NCI-H146 treated with DMSO at 0.1 percent for 48 hours (cell line): ENCODE measurements around the gene ZMYND10.
"Not testable (repeated sequence)": the region's sequence is repeated elsewhere in the genome, so short reads cannot be mapped to it uniquely, and the experiment has no call there.

ENCODE experiments used
- DNase-seq: peaks from one replicate; lab custom pipeline; 2025; ENCODE audit not compliant: unreplicated experiment; lab: John Stamatoyannopoulos, UW

Gene ZMYND10

DNA sequence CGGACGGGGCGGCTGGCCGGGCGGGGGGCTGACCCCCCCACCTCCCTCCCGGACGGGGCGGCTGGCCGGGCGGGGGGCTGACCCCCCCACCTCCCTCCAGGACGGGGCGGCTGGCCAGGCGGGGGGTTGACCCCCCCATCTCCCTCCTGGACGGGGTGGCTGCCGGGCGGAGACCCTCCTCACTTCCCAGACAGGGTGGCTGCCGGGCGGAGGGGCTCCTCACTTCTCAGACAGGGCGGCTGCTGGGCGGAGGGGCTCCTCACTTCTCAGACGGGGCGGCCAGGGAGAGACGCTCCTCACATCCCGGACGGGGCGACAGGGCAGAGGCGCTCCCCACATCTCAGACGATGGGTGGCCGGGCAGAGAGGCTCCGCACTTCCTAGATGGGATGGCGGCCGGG lies 33.5 kb downstream of the ZMYND10 start:
- DNase-seq = not testable (repeated sequence)

DNA sequence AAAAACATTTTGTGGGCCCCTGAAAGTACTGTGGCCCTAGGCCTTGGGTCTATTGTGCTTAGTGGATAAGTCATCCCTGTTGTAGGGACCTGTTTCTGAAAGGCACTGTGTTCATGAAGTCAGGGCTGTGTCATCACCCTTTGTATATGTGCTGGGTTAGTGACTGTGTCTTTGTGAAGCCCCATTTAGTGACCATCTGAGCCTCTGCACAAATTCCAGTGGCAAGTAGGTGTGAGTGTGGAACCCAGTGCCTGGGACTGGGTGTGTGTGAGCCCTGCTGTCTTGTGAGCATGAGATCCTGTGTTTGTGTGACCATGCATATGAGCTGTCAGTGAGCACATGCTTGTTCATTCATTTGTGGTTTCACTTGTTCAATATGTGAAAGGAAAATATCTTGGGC lies 40.9 kb downstream of the ZMYND10 start:
- DNase-seq = no peak

DNA sequence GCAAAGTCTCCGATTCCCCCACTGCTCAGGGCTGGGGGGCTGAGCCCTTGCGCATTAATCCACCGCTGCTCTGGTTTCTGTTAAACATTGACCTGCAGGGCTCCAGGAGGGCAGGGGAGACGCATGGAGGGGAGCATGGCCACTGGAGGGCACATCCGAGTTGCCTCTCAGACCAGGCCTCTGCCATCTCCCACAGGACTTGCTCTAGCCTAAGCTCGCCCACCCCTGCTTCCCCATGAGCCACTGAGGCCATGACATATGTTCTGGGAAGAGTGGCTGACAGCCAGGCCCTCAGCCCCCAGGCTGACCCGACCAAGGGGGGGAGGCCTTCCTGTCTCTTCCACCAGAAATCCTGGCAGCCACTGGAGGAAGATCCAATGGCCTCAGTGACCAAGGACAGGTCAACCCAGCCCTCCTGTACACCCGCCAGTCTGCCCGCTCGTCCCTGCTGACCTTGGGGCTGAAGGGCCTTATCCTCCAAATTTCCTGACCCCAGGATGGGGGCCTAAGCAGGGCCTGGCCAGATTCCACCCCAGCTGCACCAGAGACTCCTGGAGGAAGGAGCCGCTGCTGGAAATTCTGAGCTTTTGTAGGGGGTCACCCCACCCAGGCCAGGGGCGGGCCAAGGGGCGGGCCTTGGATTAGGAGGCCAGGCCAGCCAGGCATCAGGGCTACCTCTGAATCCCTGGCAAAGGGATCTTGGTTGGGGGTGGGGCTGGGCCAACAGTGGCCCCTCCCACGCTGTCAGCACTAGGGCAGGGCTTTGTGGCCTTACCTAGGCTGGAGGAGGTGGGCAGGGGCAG lies 42.3 kb downstream of the ZMYND10 start, which contains the start of gene HYAL1:
HYAL1 (minus strand) TSS at position 562 of the 803 bp plus-strand sequence. CDS start 618 bp downstream, outside the sequence.
- no peak for DNase-seq

DNA sequence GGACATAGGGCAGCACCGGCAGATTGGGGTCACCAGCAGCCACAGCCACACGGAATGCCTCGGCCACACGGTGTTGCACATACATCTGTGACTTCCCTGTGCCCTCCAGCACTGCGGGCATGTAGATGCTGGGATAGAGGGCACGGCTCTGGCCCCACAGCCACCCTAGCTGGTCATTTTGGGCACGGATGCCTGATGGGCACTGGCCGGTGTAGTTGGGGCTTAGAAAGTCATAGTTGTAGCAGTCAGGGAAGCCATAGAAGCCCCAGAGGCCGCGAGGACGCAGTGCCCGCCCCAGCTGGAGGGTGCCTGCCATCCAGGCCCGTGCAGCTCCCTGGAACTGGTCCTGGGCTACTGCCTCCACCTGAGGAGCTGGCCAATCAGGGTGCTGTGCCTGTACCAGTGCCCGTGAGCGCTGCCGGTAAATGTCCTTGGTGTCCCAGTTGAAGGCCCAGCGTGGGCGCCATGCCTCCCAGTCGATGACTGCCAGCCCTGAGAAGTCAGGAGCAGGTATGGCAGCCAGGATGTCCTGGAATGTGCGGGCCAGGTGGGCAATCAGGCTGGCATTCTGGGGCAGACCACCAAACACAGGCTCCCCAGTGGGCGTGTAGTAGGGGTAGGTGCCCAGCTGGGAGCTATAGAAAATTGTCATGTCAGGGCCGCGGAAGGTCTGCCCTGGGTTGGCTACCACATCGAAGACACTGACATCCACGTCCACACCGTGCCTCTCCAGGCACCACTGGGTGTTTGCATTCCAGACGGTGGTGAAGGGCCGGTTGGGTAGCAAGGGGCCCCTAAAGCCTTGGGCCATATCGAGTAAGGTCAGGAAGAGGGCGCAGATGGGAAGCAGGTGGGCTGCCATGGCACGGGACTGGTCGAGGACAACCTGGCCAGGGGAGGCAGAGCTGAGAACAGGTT lies 43.2 kb downstream of the ZMYND10 start:
- DNase-seq = no peak

DNA sequence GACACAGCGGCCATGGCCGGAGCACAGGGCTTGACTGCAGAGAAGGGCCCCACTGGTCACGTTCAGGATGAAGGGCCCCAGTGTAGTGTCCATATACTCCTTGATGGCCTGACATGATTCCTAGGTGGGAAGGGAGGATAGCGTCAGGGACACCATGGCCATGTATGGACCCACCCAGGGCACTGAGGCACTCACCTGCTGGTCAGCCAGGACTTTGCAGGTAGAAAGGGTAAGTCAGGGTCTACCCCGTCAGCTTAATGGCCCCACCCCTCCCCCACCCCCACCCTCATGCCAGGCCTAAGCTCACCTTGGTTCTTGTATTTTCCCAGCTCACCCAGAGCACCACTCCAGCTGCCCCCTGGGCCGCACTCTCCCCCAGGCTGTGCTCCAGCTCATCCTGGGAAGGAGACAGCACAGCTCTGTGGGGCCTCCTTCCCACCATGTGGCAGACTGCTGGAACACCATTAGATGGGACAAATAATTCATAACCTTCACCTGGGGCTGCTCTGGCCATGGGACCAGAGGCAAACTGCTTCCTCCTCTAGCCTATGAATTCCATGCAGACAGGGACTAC lies 44.8 kb downstream of the ZMYND10 start:
- DNase-seq = no peak

DNA sequence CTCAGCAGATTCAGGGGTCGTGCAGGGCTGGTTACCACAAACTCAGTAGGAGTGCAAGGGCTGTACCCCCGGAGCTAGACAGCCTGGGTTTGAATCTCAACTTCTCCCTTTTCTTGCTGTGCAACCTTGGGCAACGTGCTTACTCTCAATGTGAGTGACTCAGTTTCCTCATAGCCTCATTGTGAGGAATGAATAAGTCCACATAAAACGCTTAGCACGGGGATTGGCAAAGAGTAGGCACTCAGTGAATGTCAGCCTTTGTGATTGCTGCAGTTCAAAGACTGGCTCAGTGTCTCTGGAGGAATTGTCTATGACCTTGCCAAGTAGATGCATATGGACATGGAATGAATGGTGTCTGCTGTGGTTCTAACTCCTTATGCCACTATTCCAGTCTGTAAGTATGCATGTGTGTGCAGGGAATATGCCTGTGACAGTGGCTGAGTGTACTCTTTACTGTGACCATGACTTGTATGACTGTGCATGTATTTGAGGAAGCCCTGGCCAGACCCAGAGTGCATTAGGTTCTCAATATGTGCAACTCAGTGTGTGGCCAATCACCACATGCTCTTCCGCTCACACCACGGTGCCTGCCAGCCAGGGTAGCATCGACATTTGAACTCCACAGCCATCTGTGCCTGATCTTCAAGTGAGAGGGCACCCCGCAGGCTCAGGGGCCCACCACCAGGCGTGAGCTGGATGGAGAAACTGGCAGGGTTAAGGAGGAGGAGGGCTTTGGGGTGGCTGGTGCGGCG lies 45.4 kb downstream of the ZMYND10 start:
- no peak for DNase-seq

DNA sequence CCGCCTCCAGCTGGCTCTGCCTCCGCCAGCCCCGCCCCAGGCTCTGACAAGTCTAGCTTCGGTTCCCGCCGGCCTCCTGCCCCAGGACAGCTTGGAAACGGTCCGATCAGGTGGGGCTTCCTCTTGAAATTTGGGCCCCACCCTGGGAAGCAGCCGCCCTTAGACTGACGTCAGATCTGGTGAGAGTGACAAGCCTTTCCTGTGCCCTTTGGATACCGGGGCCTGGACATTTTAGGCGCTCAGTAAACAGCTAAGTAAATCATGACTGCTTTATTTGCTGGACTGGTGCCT lies 45.9 kb downstream of the ZMYND10 start:
- DNase-seq = no peak

DNA sequence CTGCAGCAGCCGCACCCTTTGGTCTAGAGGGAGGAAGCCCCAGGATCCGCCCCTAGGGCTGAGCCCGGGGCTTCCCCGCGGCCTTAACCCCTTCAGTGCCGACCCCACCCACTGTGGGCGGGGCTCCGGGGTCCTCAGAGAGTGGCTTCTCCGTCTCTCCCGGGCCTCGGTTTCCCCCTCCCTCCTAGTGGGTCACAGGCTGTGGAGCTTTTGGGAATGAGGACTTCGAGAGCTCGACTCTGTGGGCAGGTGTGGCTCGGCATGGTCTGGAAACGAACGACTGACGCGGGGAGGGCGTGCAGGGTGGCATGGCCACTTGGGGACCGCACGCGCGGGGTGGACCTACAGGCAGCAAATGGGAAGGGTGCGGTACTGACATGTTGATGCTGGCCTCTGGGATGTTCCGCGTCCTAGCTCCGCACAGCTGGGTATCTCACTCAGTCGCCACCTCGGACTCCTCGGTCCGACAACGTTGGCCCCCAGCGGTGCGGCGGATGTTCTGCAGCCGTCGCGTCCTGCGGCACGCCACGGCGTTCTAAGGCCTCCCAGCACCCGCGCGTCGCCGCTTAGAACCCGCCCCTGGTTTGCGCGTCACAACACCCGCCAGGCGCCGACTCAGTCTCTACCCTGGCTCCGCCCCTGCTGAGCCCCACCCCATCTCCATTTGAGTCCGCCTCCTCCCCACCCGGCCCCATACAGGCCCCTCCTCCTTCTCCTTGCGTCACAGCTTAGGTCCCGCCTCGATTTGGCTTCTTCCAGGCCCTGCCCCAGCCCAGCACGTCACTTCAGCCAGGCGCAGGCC lies 46.5 kb downstream of the ZMYND10 start, which contains the start of the genes HYAL3 and NAA80:
HYAL3 (minus strand) TSS at position 570 of the 802 bp plus-strand sequence. CDS start 3,803 bp downstream, outside the sequence.
NAA80 (minus strand) TSS at position 570 of the 802 bp plus-strand sequence. CDS start 1,942 bp downstream, outside the sequence.
- DNase-seq = peak; percentile 87

DNA sequence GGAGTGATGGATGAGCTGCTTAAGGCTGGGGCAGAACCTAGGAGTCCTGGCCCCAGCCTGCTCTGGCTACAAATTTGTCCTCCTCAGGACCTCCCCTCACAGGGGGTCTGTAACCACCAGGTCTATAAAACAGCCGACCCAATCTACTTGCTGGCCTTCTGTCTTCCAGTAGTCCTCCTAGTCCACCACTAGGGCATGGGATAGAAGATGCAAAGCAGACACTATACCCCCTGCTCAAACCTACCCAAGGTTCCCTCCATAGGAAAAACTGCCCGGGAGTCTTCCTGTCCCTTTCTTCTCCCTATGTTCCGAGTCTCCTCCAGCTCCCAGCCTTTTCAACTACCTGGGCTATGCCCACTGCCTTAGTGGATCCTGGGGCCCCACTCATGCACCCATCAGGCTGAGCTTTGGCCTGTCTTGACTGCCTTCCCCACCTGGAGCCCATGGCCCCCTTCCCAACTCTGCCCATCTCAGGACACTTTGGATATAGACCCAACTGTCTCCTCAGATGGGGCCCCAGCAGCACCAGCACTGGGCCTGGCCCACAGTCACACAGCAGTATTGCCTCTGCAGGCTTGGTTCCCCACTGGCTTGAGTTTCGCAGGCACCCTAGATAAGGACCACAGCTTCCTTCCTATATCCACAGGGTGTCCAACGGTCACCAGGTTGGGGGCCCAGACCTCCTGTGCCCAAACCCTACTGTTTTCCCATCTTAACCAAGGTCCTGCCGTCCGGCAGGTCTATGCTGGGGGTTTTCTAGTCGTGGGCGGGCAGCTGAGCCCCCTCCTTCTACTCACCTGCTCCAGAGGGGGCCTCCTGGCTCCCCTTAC lies 47.4 kb downstream of the ZMYND10 start:
- DNase-seq = no peak

DNA sequence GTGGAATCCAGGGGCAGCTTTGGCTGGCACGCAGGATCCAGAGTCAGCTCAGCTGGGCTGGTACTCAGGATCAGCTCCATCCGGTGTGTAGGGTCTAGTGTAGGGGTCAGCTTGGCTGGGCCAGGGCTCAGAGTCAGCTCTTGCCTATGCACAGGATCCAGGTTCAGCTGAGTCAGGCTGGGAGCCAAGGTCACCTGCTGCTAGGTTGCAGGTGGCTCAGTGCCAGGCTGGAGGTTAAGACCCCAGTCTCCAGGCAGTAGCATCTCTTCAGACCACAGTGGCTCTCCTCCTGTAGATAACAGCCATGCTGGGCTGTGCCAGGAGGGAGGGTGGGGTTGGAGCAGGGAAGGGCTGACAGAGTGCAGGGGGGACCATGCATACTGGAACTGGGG lies 48.2 kb downstream of the ZMYND10 start:
- no peak for DNase-seq

DNA sequence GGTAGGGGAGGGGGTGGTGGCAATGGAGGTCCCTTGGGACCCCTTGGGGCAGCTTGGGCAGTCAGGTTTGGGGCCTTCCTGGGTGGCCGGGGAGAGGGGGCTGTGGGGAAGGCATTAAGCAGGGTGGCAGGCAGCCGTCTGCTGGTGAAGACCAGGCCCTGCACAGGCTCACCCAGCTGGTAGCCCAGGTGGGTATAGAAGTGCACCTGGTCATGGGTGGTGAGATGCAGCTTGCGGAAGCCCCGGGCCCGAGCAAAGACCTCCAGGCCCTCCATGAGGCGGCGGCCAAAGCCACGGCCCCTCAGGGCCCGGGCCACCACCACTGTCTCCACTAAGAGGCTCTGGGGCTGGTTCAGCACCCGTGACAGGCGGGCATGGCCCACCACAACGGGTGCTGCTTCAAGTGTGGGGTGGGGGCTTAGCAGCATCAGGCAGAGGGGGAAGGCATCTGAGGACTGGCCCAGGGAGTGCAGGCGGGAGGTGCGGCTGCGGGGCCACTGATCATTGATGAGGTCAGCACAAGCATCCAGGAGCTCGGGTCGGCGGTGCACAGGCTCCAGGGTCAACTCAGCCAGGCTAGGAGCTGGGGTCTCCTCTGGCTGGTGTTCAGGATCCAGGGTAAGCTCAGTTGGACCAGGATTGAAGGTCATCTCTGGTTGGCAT lies 48.7 kb downstream of the ZMYND10 start:
- DNase-seq = no peak

DNA sequence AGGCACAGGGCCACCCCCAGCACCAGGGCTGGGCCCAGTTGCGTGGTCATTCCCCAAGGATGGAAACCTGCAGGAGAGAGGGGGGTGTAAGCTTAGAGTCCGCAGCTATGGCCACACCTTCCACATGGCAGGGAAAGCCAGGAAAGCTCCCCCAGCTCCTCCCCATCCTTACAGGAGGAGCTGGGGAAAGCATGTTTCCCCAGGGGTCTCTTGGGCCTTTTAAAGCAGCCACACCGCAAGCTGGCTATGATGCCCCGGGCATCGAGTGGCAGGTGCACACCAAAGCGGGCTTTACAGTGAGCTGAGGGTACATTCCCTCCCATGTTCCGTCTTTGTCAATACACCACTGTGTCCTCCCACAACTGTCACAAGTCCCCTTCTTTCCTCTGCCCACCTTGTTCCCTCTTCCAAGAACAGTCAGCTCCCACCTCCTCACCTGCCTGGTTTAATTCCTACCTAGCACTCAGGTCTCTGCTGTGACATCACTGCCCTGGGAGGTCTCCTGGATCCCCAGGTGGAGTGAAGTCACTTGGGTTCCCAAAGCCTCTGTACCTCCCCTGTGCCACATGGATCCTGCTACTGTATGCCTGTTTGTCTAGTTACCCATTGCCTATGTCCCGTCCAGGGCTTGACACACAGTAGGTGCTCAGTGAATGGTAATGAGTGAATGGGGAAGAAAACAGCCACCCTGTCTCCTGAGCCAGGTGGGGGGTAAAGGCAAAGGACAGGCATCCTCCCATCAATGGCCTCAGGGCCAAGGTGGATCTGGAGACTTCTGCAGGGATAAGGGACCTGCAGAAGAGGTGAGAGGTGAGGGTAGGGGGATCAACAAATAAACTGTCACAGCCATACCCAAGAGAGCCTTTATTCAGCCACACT lies 49.7 kb downstream of the ZMYND10 start:
- no peak for DNase-seq

DNA sequence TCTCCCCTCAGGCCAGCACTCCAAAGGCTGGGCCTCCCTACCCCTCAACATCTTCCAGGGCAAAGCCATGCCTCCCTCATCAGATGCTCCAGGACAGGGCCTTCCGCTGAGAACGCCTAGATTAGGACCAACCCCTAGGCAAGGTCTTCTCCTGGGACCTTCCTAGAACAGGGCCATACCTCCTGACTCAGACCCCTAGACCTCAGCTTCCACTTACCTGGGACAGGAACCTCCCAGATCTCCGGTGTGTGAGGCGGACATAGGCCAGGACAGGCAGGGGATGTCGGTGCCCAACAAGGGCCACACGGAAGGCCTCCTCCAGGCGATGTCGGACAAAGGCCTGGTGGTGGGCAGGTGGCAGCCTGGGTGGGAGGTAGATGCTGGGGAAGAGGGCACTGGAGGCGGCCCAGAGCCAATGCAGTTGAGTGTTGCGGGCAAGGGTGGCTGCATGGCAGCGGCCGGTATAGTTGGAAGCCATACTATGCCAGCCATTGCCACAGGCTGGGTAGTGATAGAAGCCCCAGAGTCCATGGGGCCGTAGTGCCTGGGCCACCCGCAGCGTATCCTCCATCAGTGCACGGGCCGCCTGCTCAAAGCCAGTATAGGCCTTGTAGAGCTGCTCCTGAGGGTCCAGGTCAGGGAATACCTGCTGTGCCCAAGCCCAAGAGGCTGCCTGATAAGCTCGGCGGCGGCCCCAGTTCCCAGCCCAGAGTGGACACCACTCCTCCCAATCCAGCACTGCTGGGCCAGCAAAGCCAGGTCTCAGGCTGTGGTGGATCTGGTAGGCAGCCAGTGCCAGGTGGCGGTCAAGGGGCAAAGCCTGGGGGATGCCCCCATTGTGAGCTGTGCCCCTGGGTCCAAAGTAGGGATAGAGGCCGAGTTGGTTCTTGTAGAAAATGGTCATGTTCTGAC lies 50.8 kb downstream of the ZMYND10 start:
- DNase-seq = no peak

DNA sequence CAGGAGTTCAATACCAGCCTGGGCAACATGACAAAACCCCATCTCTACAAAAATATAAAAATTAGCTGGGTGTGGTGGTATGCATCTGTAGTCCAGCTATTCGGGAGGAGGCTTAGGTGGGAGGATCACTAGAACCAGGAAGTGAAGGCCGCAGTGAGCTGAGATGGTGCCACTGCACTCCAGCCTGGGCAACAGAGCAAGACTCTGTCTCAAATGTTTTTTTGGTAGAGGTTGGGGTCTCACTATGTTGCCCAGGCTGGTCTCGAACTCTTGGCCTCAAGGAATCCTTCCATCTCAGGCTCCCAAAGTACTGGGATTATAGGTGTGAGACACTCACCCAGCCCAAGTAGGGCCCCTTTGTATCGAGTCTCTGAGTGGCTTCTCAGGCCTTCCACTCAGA lies 51.4 kb downstream of the ZMYND10 start:
- DNase-seq = no peak

DNA sequence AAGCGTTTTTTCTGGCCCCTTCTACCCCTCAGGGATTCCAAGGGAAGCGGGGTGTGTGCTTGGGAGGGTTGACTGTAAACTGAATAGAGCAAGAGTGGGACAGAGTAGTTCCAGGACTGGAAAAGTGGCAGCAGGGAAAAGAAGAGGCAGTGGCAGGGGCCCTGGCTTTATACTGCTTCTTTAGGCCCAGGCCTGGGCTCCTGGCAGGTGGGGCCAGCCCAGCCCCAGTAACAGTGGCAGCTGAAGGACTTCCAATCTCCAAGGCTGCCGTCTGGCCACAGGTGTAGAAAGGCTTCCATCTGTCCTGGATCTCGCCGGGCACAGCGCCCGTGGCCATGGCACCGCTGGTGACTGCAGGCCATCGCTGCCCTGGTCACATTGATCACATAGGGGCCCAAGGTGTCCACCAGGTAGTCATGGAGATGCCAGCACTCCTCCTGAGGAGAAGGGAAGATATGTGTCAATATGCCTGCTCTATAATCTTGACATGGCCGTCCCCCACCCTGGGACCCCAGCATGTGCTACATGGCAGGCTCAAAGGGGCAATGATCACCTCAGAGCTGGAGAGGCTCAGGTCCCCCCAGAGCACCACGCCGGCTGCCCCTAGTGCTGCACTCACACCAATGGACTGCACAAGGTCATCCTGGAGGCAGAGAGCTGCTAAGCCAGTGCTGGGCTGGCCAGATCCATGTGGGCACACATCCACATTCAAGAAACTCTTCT lies 52.3 kb downstream of the ZMYND10 start:
- DNase-seq = no peak
